ENCODE data around the gene PARVB. TPM values are rescaled to one million over a fixed set of nuclear protein-coding genes. Genes with fewer than 3 reads are reported as not detected.

PARVB gene
- total RNA-seq, 1 donor from 2014 or later, result 183 TPM

- DNase-seq (no peak), ATAC-seq (no peak)
Observed at GRCh38 chr22:44212936-44213335, 188.8 kb downstream of the PARVB start.

GRCh38 chr22:44213489-44214043, 189.5 kb downstream of the PARVB start:
- DNase-seq (no peak), ATAC-seq (no peak)
- intact Hi-C loops (cut with micrococcal nuclease), result no loop called here

More at GRCh38 chr22:44212936-44213335, 188.8 kb downstream of the PARVB start:
- intact Hi-C loops (cut with micrococcal nuclease), result no loop called here

- no peak for DNase-seq
- intact Hi-C loops (cut with micrococcal nuclease), result no loop called here
- ATAC-seq, result no peak
Observed at GRCh38 chr22:44214187-44214586, 190.1 kb downstream of the PARVB start.

GRCh38 chr22:44214764-44215163, 190.7 kb downstream of the PARVB start:
- intact Hi-C loops (cut with micrococcal nuclease), result no loop called here
- no peak for DNase-seq
- no peak for ATAC-seq

- intact Hi-C loops (cut with micrococcal nuclease), result no loop called here
- no peak for ATAC-seq
- DNase-seq, result no peak
Observed at GRCh38 chr22:44215287-44215686, 191.2 kb downstream of the PARVB start.

GRCh38 chr22:44217346-44217745, 193.2 kb downstream of the PARVB start:
- ATAC-seq, result no peak

GRCh38 chr22:44218071-44218470, 194.0 kb downstream of the PARVB start:
- ATAC-seq (no peak), DNase-seq (no peak)
- intact Hi-C loops (cut with micrococcal nuclease), result no loop called here

More at GRCh38 chr22:44217346-44217745, 193.2 kb downstream of the PARVB start:
- intact Hi-C loops (cut with micrococcal nuclease), result no loop called here
- DNase-seq, result no peak

GRCh38 chr22:44219101-44219870, 195.2 kb downstream of the PARVB start:
- intact Hi-C loops (cut with micrococcal nuclease), result no loop called here
- DNase-seq (no peak), ATAC-seq (no peak)

- DNase-seq (no peak), ATAC-seq (no peak)
- intact Hi-C loops (cut with micrococcal nuclease), result no loop called here
Observed at GRCh38 chr22:44220727-44221680, 196.9 kb downstream of the PARVB start.

- no peak for DNase-seq
- intact Hi-C loops (cut with micrococcal nuclease), result no loop called here
- no peak for ATAC-seq
Observed at GRCh38 chr22:44221710-44222475, 197.8 kb downstream of the PARVB start.

Other genes starting within 250 kb of the PARVB start
- gene EFCAB6, start 212.0 kb upstream of the PARVB start, total RNA-seq, result 1.5 TPM
- gene SULT4A1, start 161.8 kb upstream of the PARVB start, total RNA-seq, result 0.45 TPM
- not detected for gene PNPLA5, start 132.3 kb upstream of the PARVB start, total RNA-seq
- gene PNPLA3, start 100.5 kb upstream of the PARVB start, total RNA-seq, result 0.25 TPM
- gene SAMM50, start 68.9 kb upstream of the PARVB start, total RNA-seq, result 79.8 TPM
- 3.5 TPM for gene PARVG, start 156.6 kb downstream of the PARVB start, total RNA-seq

All from left ventricle myocardium superior (tissue), 1 donor.